ENCODE results near the gene NEDD8. TPM values are rescaled to one million over a fixed set of nuclear protein-coding genes. Genes with fewer than 3 reads are reported as not detected.
"Not testable (repeated sequence)": the region's sequence is repeated elsewhere in the genome, so short reads cannot be mapped to it uniquely, and the experiment has no call there.

NEDD8 gene
- total RNA-seq, 1 experiment from 2014 or later = 234 TPM

GRCh38 chr14:24234095-24235005 is 2.2 kb upstream of the NEDD8 start:
- Histone ChIP-seq H3K4me3 (no peak overlapping the region), H3K9me3 (replicated peaks) (no peaks in the 10 kb centered on the region), H3K27ac (no peak overlapping the region), H3K4me1 (replicated peaks) (peaks cover 19% of the 10 kb centered on the region), H3K36me3 (peaks cover 60% of the 10 kb centered on the region), H3K27me3 (replicated peaks) (no peaks in the 10 kb centered on the region)
- DNase-seq (ENCODE audit: low read depth in 1 of 2, low spot score in 2 of 2) = no peak

DNA sequence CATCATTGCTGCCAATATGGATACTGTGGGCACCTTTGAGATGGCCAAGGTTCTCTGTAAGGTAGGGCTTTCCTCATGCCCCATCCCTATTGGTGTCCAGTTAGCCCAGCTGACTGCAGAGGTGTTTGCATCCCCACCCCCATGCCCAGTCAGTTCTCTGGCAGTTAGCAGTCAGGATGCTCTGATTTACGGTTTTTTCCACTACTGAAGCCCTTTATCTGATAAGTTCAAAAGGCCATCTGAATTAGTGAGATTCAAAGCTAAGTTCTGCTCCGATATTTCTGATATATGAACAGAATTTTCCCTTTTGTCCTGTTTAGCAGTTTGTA is 1.3 kb upstream of the NEDD8 start:
- no peaks in the 10 kb centered on the region for H3K27me3 ChIP-seq (replicated peaks)
- no peak overlapping the region for H3K27ac ChIP-seq
- DNase-seq (ENCODE audit: low read depth in 1 of 2, low spot score in 2 of 2) = no peak
- peaks cover 19% of the 10 kb centered on the region for H3K4me1 ChIP-seq (replicated peaks)
- peaks cover 52% of the 10 kb centered on the region for H3K36me3 ChIP-seq
- H3K9me3 ChIP-seq (replicated peaks) = no peaks in the 10 kb centered on the region
- peak overlapping the region; percentile 60 for H3K4me3 ChIP-seq

DNA sequence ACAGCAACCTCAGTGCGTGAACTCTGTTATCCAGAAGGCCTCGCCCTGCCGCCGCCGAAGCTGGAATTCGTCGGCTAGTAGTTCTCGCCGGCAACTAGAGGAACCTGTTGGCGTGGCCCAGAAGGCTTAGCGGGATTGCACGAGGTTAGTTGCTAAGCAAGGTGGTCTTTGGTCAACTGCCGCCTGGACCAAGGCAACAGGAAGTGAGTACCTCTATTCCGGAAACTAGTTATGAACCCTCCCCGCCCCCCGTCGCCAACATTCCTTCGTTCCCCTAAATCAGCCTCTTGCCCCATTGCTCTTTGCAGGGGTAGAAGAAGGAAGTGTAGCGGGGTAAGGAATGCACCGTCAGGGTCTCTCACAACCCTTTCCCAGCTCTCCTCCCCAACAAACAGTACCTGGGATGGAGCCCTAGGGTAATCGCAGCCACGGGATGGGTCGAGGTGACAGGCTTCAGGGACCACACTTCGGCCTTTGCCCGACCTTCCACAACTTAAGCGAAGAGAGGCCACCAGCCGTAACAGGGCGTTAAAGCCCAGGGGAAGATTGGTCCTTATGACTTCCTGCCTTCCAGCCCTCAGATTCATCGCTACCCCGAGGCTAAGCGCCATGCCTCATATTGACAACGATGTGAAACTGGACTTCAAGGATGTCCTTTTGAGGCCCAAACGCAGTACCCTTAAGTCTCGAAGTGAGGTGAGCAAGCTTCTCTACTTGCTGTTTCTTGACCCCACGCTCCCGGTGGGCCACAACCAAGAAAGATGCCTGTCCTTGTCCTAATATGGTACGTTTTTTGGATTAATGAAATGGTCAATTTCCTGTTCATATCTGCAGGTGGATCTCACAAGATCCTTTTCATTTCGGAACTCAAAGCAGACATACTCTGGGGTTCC is 724 bp upstream of the NEDD8 start, which contains the start of gene GMPR2:
Gene GMPR2 (plus strand): TSS at position 285 of the 893 bp plus-strand sequence. CDS start 325 bp downstream, at position 610.
- Histone ChIP-seq H3K27me3 (replicated peaks) (no peaks in the 10 kb centered on the region), H3K4me3 (peak within 1 kb of the TSS; percentile 60), H3K4me1 (replicated peaks) (peaks cover 19% of the 10 kb centered on the region), H3K27ac (peak within 1 kb of the TSS; percentile 76), H3K9me3 (replicated peaks) (no peaks in the 10 kb centered on the region), H3K36me3 (peaks cover 50% of the 10 kb centered on the region)
- DNase-seq (ENCODE audit: low read depth in 1 of 2, low spot score in 2 of 2) = no peak

DNA sequence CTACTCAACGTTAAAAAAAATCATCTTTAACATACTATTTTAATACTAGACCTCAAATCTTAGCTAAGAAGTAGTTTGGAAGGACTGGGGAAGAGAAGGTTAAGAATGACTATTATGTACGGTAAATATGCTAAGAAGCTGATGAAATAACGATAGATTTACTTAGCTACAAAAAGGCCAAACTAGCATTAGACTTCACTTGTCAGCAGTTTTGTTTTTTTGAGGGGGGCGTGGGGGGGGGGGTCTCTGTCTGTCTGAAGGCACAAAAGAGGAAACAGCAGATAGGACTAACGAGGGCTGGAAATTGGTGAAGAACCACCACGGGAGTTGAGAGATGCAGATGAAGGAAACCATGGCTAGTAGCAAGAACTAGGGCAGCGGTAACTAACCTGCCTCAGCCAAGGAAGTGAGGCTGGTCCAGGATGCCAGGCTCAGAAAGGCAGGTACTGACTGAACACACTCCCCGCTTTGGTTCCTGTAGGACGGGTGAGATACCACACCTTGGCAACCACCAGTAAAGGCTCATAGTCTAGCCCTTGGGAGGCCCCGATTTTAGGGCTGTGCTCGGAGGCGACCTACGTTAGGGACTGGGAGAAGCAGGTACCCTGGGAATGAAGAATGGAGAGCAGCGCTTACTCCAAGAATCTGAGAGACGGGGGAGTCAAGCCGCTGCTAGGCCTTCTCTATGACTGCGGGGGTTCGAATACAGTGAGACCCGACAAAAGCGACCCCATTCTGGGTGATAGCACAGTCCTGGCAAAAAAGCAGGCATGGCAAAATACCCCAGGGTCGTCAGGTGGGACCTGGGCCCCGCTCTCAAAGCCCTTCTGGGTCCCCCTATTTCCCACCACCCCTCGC is 675 bp downstream of the NEDD8 start:
- Histone ChIP-seq H3K4me3 (peak overlapping the region; percentile 60), H3K4me1 (replicated peaks) (peaks cover 19% of the 10 kb centered on the region), H3K27ac (peak overlapping the region; percentile 76; the same call in 1 of the 2 replicates), H3K9me3 (replicated peaks) (no peaks in the 10 kb centered on the region), H3K27me3 (replicated peaks) (no peaks in the 10 kb centered on the region), H3K36me3 (peaks cover 40% of the 10 kb centered on the region)
- DNase-seq (ENCODE audit: low read depth in 1 of 2, low spot score in 2 of 2) = no peak

- no peaks in the 10 kb centered on the region for H3K27me3 ChIP-seq (replicated peaks)
- peaks cover 26% of the 10 kb centered on the region for H3K36me3 ChIP-seq
- no peak overlapping the region for H3K27ac ChIP-seq
- H3K4me1 ChIP-seq (replicated peaks) = peaks cover 28% of the 10 kb centered on the region
- H3K9me3 ChIP-seq (replicated peaks) = no peaks in the 10 kb centered on the region
- no peak for DNase-seq (ENCODE audit: low read depth in 1 of 2, low spot score in 2 of 2)
- H3K4me3 ChIP-seq = no peak overlapping the region
Observed at GRCh38 chr14:24228902-24229301, 3.3 kb downstream of the NEDD8 start.

DNA sequence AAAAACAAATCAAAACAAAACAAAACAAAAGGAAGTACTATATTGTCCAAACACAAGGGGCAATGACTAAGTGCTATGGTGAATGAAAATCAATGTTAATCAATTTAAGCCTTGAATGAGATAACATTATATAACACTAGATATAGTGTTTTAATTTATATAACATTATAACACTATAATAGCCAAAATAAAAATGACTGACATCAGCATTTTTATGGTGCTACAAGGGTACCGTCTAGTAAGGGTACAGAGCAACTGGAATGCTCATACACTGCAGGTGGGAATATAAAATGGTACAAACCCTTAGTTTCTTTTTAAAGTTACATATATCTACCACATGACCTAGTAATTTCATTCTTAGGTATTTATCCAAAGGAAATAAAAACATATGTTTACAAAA is 5.7 kb downstream of the NEDD8 start:
- Histone ChIP-seq H3K27me3 (replicated peaks) (no peaks in the 10 kb centered on the region), H3K4me3 (no peak overlapping the region)

GRCh38 chr14:24224618-24225071 is 7.5 kb downstream of the NEDD8 start:
- DNase-seq (ENCODE audit: low read depth in 1 of 2, low spot score in 2 of 2) = peak; percentile 57 to 68
- Histone ChIP-seq H3K27ac (peak overlapping the region; percentile 40), H3K4me3 (no peak overlapping the region), H3K4me1 (replicated peaks) (peaks cover 18% of the 10 kb centered on the region), H3K27me3 (replicated peaks) (no peaks in the 10 kb centered on the region), H3K36me3 (peaks cover 21% of the 10 kb centered on the region), H3K9me3 (replicated peaks) (no peaks in the 10 kb centered on the region)

More for the DNA sequence above, 5.7 kb downstream of the NEDD8 start:
- DNase-seq (ENCODE audit: low read depth in 1 of 2, low spot score in 2 of 2) = no peak
- peaks cover 27% of the 10 kb centered on the region for H3K36me3 ChIP-seq
- H3K4me1 ChIP-seq (replicated peaks) = peaks cover 21% of the 10 kb centered on the region
- no peaks in the 10 kb centered on the region for H3K9me3 ChIP-seq (replicated peaks)
- H3K27ac ChIP-seq = no peak overlapping the region

GRCh38 chr14:24222987-24223386 is 9.2 kb downstream of the NEDD8 start:
- H3K27me3 ChIP-seq (replicated peaks); H3K4me3 ChIP-seq; H3K9me3 ChIP-seq (replicated peaks); H3K27ac ChIP-seq; DNase-seq (ENCODE audit: low read depth in 1 of 2, low spot score in 2 of 2): not testable (repeated sequence)
- Histone ChIP-seq H3K4me1 (replicated peaks) (peaks cover 18% of the 10 kb centered on the region), H3K36me3 (peaks cover 21% of the 10 kb centered on the region)

DNA sequence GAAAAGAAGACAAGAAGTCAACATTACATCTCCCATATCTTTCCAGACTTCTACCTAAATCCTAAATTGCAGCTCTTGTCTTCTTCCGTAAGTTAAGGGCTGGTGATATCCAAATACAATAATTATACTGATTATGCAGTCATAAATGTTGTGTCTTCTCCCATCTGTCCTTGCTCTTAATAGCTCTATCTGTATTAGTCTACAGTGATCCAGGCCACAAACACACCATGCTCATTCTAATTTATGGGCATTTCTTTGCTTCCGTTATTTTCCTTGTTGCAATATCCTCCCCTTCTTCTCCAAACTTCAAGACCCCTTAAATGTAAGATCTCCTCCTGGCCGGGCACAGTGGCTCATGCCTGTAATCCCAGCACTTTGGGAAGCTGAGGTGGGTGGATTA is 12.6 kb downstream of the NEDD8 start:
- no peaks in the 10 kb centered on the region for H3K9me3 ChIP-seq (replicated peaks)
- H3K27me3 ChIP-seq (replicated peaks) = no peaks in the 10 kb centered on the region
- H3K36me3 ChIP-seq = peaks cover 24% of the 10 kb centered on the region
- DNase-seq (ENCODE audit: low read depth in 1 of 2, low spot score in 2 of 2) = no peak
- H3K4me1 ChIP-seq (replicated peaks) = peaks cover 10% of the 10 kb centered on the region
- H3K4me3 ChIP-seq = no peak overlapping the region
- no peak overlapping the region for H3K27ac ChIP-seq

- Histone ChIP-seq H3K4me3 (no peak overlapping the region), H3K4me1 (replicated peaks) (peaks cover 6% of the 10 kb centered on the region)
Observed at GRCh38 chr14:24219080-24219479, 13.1 kb downstream of the NEDD8 start.

GRCh38 chr14:24216876-24217275 is 15.3 kb downstream of the NEDD8 start:
- not testable (repeated sequence) for DNase-seq (ENCODE audit: low read depth in 1 of 2, low spot score in 2 of 2); H3K27ac ChIP-seq; H3K4me3 ChIP-seq; H3K27me3 ChIP-seq (replicated peaks); H3K9me3 ChIP-seq (replicated peaks)
- peaks cover 13% of the 10 kb centered on the region for H3K4me1 ChIP-seq (replicated peaks)
- peaks cover 29% of the 10 kb centered on the region for H3K36me3 ChIP-seq

More at GRCh38 chr14:24219080-24219479, 13.1 kb downstream of the NEDD8 start:
- H3K36me3 ChIP-seq = peaks cover 26% of the 10 kb centered on the region
- no peaks in the 10 kb centered on the region for H3K9me3 ChIP-seq (replicated peaks)
- no peaks in the 10 kb centered on the region for H3K27me3 ChIP-seq (replicated peaks)
- DNase-seq (ENCODE audit: low read depth in 1 of 2, low spot score in 2 of 2) = no peak
- H3K27ac ChIP-seq = no peak overlapping the region

GRCh38 chr14:24216345-24216699 is 15.8 kb downstream of the NEDD8 start:
- peaks cover 13% of the 10 kb centered on the region for H3K4me1 ChIP-seq (replicated peaks)
- H3K9me3 ChIP-seq (replicated peaks) = no peaks in the 10 kb centered on the region
- DNase-seq (ENCODE audit: low read depth in 1 of 2, low spot score in 2 of 2) = peak in 1 of 2 experiments; percentile 19
- H3K4me3 ChIP-seq = peak overlapping the region; percentile 47; the same call in 1 of the 2 replicates
- no peaks in the 10 kb centered on the region for H3K27me3 ChIP-seq (replicated peaks)
- H3K36me3 ChIP-seq = peaks cover 35% of the 10 kb centered on the region
- H3K27ac ChIP-seq = no peak overlapping the region

All from SJSA1 (cell line).